Testis (tissue), 2 donors: ENCODE measurements around the gene GAB3.

ENCODE experiments used
- CTCF ChIP-seq, 3 experiments: fragments of 450-650 bp in 2 of 3; fragments of 200-600 bp in 1 of 3; sonication (generic) in 1 of 3; IDR thresholded peaks; one replicate each; pipeline ENCODE4 v1.5.1; 2016 to 2019; ENCODE audit warnings: antibody characterized with exemption in 3 of 3, mild to moderate bottlenecking in 2 of 3, moderate library complexity in 1 of 3
- POLR2A ChIP-seq: fragments of 450-650 bp; IDR thresholded peaks from one replicate; pipeline ENCODE4 v1.6.1; 2017; ENCODE audit warnings: antibody characterized with exemption, mild to moderate bottlenecking, moderate library complexity

GRCh38 chrX:154751669-154752271, 893 bp upstream of the GAB3 start:
- TF ChIP-seq POLR2A, result no peak
- no peak for TF ChIP-seq CTCF (IDR thresholded peaks at IDR 0.05)
